Measurements from ENCODE around the gene PTS.

- TF ChIP-seq CTCF (IDR thresholded peaks at IDR 0.05 in 4 of 5, conservative IDR thresholded peaks at IDR 0.05 in 1 of 5) (no peak), POLR2A (IDR thresholded peaks at IDR 0.05) (no peak)
These were observed 15.3 kb upstream of the PTS start for GRCh38 chr11:112210890-112211289.
